Stimulated activated CD8-positive, alpha-beta memory T cell treated with anti-CD3 and anti-CD28 coated beads, Interleukin-7, amount 100 ng/mL, for 24 hours (primary cell): Measurements from ENCODE around the gene ANXA5.
"Not testable (repeated sequence)": the region's sequence is repeated elsewhere in the genome, so short reads cannot be mapped to it uniquely, and the experiment has no call there.

ENCODE experiments used
- DNase-seq: peaks from one replicate; pipeline ENCODE4 v3.0.0-alpha.2; 2020; ENCODE audit warnings: low read depth

Gene ANXA5

GRCh38 chr4:121696581-121697461 lies at the start of gene ANXA5:
Gene ANXA5, minus strand, starts transcription at chr4:121696980. Its CDS starts 391 bp downstream, at chr4:121696589.
- DNase-seq, result peak; percentile 40

GRCh38 chr4:121742794-121743193 lies 46.0 kb upstream of the ANXA5 start:
- DNase-seq, result no peak

- no peak for DNase-seq
Observed at GRCh38 chr4:121741751-121742150, 45.0 kb upstream of the ANXA5 start.

- no peak for DNase-seq
Observed at GRCh38 chr4:121740796-121741409, 44.1 kb upstream of the ANXA5 start.

- no peak for DNase-seq
Observed at GRCh38 chr4:121739575-121739974, 42.8 kb upstream of the ANXA5 start.

- DNase-seq, result no peak
Observed at GRCh38 chr4:121738780-121739535, 42.2 kb upstream of the ANXA5 start.

- DNase-seq, result no peak
Observed at GRCh38 chr4:121737846-121738554, 41.2 kb upstream of the ANXA5 start.

- DNase-seq, result no peak
Observed at GRCh38 chr4:121736735-121737351, 40.1 kb upstream of the ANXA5 start.

- no peak for DNase-seq
Observed at GRCh38 chr4:121734571-121734970, 37.8 kb upstream of the ANXA5 start.

- DNase-seq, result no peak
Observed at GRCh38 chr4:121733942-121734341, 37.2 kb upstream of the ANXA5 start.

GRCh38 chr4:121729753-121730152 lies 33.0 kb upstream of the ANXA5 start:
- DNase-seq, result not testable (repeated sequence)

- no peak for DNase-seq
Observed at GRCh38 chr4:121728798-121729226, 32.0 kb upstream of the ANXA5 start.

- DNase-seq, result no peak
Observed at GRCh38 chr4:121728066-121728465, 31.3 kb upstream of the ANXA5 start.

GRCh38 chr4:121726642-121727268 lies 30.0 kb upstream of the ANXA5 start:
- DNase-seq, result no peak

- DNase-seq, result no peak
Observed at GRCh38 chr4:121724671-121725070, 27.9 kb upstream of the ANXA5 start.

GRCh38 chr4:121721700-121722099 lies 24.9 kb upstream of the ANXA5 start:
- DNase-seq, result no peak

GRCh38 chr4:121720109-121720508 lies 23.3 kb upstream of the ANXA5 start:
- no peak for DNase-seq

GRCh38 chr4:121717680-121718237 lies 21.0 kb upstream of the ANXA5 start:
- DNase-seq, result no peak

- DNase-seq, result no peak
Observed at GRCh38 chr4:121714548-121714947, 17.8 kb upstream of the ANXA5 start.

- no peak for DNase-seq
Observed at GRCh38 chr4:121712783-121713182, 16.0 kb upstream of the ANXA5 start.
